Mucosa of descending colon (tissue), 3 donors: ENCODE data around the gene CSF2. TPM values are rescaled to one million over a fixed set of nuclear protein-coding genes. Genes with fewer than 3 reads are reported as not detected.

Source experiments
- ATAC-seq: fragments of 200-7000 bp; cut with Tn5 transposase; one replicate; pipeline ENCODE4 v1.9.1; 2020; ENCODE audit warnings: mild to moderate bottlenecking, moderate library complexity
- DNase-seq, 3 donors: peaks; one replicate each; pipeline ENCODE4 v3.0.0-alpha.2; 2020
- H3K36me3 ChIP-seq: fragments of 200-600 bp; one replicate; pipeline ENCODE4 v1.8.0; 2021; ENCODE audit warnings: low read depth, mild to moderate bottlenecking
- H3K4me1 ChIP-seq: fragments of 200-600 bp; one replicate; pipeline ENCODE4 v1.8.0; 2021; ENCODE audit warnings: low read depth, mild to moderate bottlenecking
- H3K4me3 ChIP-seq: fragments of 200-600 bp; one replicate; pipeline ENCODE4 v1.8.0; 2021; ENCODE audit warnings: mild to moderate bottlenecking
- H3K9me3 ChIP-seq: fragments of 200-600 bp; one replicate; pipeline ENCODE4 v1.8.0; 2021; ENCODE audit warnings: mild to moderate bottlenecking
- CTCF ChIP-seq: fragments of 200-600 bp; IDR thresholded peaks from one replicate; pipeline ENCODE4 v1.8.0; 2022; ENCODE audit warnings: antibody characterized with exemption, mild to moderate bottlenecking
- intact Hi-C, 2 donors: fragments of 100-400 bp; cut with DNase I in 1 of 2; cut with micrococcal nuclease in 1 of 2; formaldehyde crosslinking; loops; one replicate each; pipeline versions ENCODE4 v1.11.0 to v1.11.1; 2022; cut with DNase I, micrococcal nuclease
- total RNA-seq, 3 donors: library from RNA; stranded (reverse); fragmentation: NEBNext Ultra II Directional in 2 of 3; extraction: Animal tissue kit (Norgen Biotek cat#: 25700) in 2 of 3; gene quantifications; one replicate each; pipeline versions ENCODE4 v1.2.1 to v1.2.4, GENCODE V29; 2021 to 2023
- donor health status: DM: no; HTN: no; CAD: no; lungs with moderate emphysema.
- donor health status: DM: no; HTN: no; CAD: no.
- donor health status: DM: no; HTN: yes; CAD: no.

CSF2 gene
- total RNA-seq, 3 donors from 2014 or later = not detected

DNA sequence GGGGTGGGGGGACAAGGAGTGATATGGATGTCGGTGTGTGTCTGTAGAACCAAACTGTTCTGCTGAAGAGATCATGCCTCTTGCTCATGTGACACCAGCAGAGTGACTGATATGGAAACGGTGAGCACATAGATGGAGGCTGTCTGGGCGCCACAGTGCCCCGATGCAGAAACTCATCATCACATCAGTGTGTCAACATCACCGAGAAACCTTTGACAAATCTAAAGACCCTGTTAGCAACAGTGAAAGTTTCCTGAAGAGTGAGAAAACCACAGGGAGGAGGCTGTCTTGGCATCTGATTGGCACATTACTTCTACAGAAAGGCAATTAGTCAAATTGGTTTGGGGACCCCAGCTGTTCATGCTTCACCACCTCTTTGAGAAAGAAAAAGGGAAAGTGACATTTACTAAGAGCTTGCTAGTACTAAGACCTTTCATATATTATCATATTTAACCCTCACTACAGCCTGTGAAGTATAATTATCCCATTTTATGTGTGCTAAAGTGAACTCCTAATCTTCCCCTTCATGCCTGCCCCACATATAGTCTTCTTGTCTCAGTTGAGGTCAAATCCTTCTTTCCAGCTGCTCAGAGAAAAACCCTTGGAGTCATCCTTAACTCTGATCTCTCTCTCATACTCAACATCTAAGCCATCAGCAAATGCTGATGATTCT lies 25.6 kb downstream of the CSF2 start:
- intact Hi-C loops = no loop called here

DNA sequence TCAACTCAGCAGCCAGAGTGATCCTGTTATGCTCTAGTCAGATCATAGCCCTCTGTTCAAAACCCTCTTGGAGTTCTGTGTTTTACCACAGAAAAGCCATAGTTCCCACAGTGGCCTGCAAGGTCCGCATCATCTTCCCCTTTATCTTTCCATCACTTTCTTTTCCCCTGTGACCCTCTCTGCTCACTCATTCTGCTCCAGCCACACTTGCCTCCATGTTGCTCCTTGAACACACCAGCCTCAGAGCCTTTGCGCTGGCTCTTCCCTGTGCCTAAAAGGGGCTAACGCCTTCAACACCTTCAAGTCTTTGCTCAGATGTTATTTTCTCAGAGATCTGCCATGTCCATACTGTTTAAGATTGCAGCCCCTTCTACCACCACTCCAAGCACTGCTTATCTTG lies 26.3 kb downstream of the CSF2 start:
- intact Hi-C loops = no loop called here
- no peak for TF ChIP-seq CTCF
- DNase-seq = no peak
- Histone ChIP-seq H3K4me1 (no peaks in the 10 kb centered on the region), H3K4me3 (no peak overlapping the region), H3K36me3 (no peaks in the 10 kb centered on the region), H3K9me3 (no peaks in the 10 kb centered on the region)
- no peak for ATAC-seq

More for the DNA sequence above, 25.6 kb downstream of the CSF2 start:
- no peaks in the 10 kb centered on the region for H3K4me1 ChIP-seq
- TF ChIP-seq CTCF = no peak
- ATAC-seq = no peak
- no peak overlapping the region for H3K4me3 ChIP-seq
- no peaks in the 10 kb centered on the region for H3K9me3 ChIP-seq
- DNase-seq = no peak
- no peaks in the 10 kb centered on the region for H3K36me3 ChIP-seq

DNA sequence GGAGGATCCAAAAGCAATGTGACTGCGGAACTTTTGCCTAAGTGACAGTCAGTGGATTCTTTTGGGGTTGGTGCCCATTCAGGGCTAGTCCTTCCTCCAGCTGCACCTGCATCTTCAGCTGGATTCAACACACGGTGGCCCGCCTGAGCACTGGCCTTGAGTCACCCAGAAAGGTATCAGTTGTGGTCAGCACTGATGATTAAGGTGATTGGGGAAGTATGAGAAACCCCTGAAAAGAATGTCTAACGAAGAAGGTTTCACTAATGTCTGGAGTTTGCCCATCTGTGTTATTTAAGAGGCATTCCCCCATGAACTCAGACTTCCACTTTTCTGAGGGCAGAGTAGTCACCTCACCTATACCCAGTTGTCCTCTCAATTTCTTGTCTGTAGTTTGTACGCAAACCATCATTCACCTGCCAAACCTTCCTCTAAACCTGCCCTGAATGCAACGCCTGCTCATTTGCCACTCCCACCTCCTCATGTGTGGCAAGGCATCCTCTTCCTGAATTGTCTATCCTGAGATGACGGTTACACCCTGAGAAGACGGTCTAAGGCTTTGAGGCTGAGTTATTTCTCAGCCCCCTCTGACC lies 27.2 kb downstream of the CSF2 start:
- DNase-seq = no peak
- ATAC-seq = peak; percentile 49
- no peaks in the 10 kb centered on the region for H3K4me1 ChIP-seq
- TF ChIP-seq CTCF = no peak
- H3K4me3 ChIP-seq = no peak overlapping the region
- no peaks in the 10 kb centered on the region for H3K9me3 ChIP-seq
- intact Hi-C loops = no loop called here
- no peaks in the 10 kb centered on the region for H3K36me3 ChIP-seq

- ATAC-seq (no peak), DNase-seq (no peak)
- H3K9me3 ChIP-seq = no peaks in the 10 kb centered on the region
- intact Hi-C loops = no loop called here
- no peaks in the 10 kb centered on the region for H3K36me3 ChIP-seq
- TF ChIP-seq CTCF = no peak
- no peaks in the 10 kb centered on the region for H3K4me1 ChIP-seq
- no peak overlapping the region for H3K4me3 ChIP-seq
Measured at GRCh38 chr5:132101385-132101880, 27.8 kb downstream of the CSF2 start.

DNA sequence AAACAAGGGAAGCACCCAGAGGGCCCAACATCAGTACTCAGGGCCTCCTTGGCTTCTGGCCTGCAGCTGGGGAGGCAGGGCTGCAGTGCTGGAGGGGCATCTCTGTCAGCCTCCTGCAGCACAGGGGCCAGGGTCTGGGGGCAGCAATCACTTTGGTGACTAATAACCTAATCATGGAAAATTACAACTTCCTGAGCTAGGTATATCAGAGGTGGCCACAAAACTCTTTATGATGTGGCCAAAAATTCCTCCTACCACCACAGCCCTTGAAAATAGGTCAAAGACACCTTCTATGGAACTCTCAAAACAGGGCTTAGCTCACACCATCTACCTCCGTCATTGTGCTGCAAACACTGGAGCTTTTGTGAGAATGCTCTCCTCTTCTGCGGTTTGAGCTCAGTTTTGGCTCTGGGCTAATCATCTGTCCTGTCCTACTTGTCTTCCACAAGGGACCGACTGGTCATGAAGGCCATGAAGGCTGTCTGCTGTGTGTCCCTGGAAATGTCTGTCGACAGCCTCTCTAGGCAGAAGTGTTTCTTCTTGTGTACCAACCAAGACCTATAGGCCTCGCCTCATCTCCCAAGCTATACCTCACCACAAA lies 28.6 kb downstream of the CSF2 start:
- H3K36me3 ChIP-seq = no peaks in the 10 kb centered on the region
- H3K9me3 ChIP-seq = no peaks in the 10 kb centered on the region
- H3K4me1 ChIP-seq = no peaks in the 10 kb centered on the region
- ATAC-seq = no peak
- no peak for TF ChIP-seq CTCF
- intact Hi-C loops = no loop called here
- no peak overlapping the region for H3K4me3 ChIP-seq
- DNase-seq = no peak
